Stimulated activated naive CD8-positive, alpha-beta T cell treated with anti-CD3 and anti-CD28 coated beads, Interleukin-15, Interleukin-2, amounts not matched to agents 100 ng/mL and 50 ng/mL, for 24 hours (primary cell): ENCODE measurements around the gene CUBN.
"Not testable (repeated sequence)": the region's sequence is repeated elsewhere in the genome, so short reads cannot be mapped to it uniquely, and the experiment has no call there.

ENCODE experiments used
- H3K27ac Mint-ChIP-seq: one replicate; pipeline ENCODE4 v1.8.0; 2021; ENCODE audit warnings: mild to moderate bottlenecking, mixed read lengths
- H3K27me3 Mint-ChIP-seq: one replicate; pipeline ENCODE4 v1.8.0; 2021; ENCODE audit warnings: mixed read lengths
- H3K36me3 Mint-ChIP-seq: one replicate; pipeline ENCODE4 v1.8.0; 2021; ENCODE audit warnings: low read depth, mixed read lengths
- H3K4me1 Mint-ChIP-seq: one replicate; pipeline ENCODE4 v1.8.0; 2021; ENCODE audit warnings: low read depth, mixed read lengths
- H3K4me3 Mint-ChIP-seq: one replicate; pipeline ENCODE4 v1.8.0; 2021; ENCODE audit warnings: mild to moderate bottlenecking, mixed read lengths
- H3K9me3 Mint-ChIP-seq: one replicate; pipeline ENCODE4 v1.8.0; 2021; ENCODE audit warnings: mixed read lengths

The CUBN gene

DNA sequence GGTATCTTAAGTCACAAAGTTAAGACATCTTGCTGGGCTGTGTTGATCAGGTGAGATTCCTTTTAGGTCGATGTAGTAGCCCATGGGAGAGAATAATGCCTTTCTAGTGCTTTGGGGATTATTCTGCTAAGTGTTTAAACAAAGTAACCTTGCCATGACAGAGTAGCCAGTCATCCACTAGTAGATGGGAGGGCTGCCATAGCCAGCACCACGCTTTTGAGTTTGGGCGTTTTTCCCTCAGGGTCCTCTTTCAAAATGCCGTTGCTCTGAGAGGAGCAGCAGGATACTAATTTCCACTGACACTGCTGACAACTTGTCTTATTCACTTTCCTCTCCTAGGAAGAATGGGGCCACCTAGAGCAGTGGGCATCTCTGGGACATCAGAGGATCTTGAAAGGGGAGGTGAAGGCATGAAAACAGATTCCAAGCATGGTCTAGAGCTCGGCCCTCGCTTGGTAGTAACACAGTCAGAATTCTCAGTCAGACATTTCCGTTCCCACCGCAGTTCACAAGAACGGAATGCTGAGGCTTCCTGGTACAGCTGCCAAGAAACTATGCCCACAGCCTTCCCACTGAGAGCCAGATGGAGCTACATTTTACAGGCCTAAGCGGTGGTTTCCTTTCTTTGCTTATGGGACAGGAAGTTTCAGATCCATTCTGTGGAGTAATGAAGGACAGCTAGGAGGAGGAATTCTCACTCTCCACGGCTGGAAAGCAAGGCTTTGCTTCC is 297.1 kb downstream of the CUBN start:
- Mint-ChIP-seq H3K4me1 (peaks cover 4% of the 10 kb centered on the region), H3K27ac (no peak overlapping the region), H3K36me3 (no peaks in the 10 kb centered on the region), H3K4me3 (no peak overlapping the region), H3K9me3 (no peaks in the 10 kb centered on the region), H3K27me3 (no peaks in the 10 kb centered on the region)

DNA sequence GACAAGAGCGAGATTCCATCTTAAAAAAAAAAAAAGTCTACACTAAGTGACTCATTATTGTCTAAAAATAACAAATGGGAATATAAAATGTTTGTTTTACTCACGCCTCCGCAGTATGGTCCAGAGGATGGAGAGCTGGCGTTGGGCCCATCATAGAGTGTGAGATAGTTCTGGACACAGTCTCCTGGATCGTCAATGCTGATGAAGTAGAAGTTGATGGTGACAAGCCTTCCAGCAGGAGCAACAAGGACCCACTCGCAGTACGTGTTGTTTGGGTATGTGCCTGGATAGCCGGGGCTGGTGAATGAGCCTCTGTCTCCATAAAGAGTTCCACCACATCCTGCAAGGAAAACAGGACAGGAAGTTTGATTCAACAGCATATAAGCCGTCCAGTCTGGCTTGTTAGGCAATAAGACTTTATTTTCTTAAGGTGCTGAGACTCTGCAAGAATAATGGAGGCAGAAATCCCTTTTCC is 300.9 kb downstream of the CUBN start:
- Mint-ChIP-seq H3K4me1 (no peaks in the 10 kb centered on the region), H3K27ac (no peak overlapping the region), H3K36me3 (no peaks in the 10 kb centered on the region), H3K4me3 (no peak overlapping the region), H3K27me3 (no peaks in the 10 kb centered on the region), H3K9me3 (no peaks in the 10 kb centered on the region)

- no peaks in the 10 kb centered on the region for H3K9me3 Mint-ChIP-seq
Observed at GRCh38 chr10:16828114-16828568, 301.5 kb downstream of the CUBN start.

DNA sequence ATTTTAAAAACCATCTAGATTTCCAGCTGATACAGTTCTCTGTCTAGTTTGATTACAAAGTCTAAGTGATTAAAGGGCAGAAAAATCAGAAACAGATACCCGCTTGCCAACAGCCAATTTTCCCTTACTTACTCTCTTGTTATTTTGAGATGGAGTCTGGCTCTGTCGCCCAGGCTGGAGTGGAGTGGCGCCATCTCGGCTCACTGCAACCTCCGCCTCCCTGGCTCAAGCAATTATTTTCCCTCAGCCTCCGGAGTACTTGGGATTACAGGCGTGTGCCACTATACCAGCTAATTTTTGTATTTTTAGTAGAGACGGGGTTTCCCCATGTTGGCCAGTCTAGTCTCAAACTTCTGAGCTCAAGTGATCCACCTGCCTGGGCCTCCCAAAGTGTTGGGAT is 302.1 kb downstream of the CUBN start:
- H3K9me3 Mint-ChIP-seq, H3K4me1 Mint-ChIP-seq, H3K4me3 Mint-ChIP-seq, H3K27me3 Mint-ChIP-seq, H3K36me3 Mint-ChIP-seq, H3K27ac Mint-ChIP-seq: not testable (repeated sequence)

More at GRCh38 chr10:16828114-16828568, 301.5 kb downstream of the CUBN start:
- H3K4me3 Mint-ChIP-seq: no peak overlapping the region
- H3K4me1 Mint-ChIP-seq: no peaks in the 10 kb centered on the region
- H3K27ac Mint-ChIP-seq: no peak overlapping the region
- peaks cover 4% of the 10 kb centered on the region for H3K36me3 Mint-ChIP-seq
- no peaks in the 10 kb centered on the region for H3K27me3 Mint-ChIP-seq

DNA sequence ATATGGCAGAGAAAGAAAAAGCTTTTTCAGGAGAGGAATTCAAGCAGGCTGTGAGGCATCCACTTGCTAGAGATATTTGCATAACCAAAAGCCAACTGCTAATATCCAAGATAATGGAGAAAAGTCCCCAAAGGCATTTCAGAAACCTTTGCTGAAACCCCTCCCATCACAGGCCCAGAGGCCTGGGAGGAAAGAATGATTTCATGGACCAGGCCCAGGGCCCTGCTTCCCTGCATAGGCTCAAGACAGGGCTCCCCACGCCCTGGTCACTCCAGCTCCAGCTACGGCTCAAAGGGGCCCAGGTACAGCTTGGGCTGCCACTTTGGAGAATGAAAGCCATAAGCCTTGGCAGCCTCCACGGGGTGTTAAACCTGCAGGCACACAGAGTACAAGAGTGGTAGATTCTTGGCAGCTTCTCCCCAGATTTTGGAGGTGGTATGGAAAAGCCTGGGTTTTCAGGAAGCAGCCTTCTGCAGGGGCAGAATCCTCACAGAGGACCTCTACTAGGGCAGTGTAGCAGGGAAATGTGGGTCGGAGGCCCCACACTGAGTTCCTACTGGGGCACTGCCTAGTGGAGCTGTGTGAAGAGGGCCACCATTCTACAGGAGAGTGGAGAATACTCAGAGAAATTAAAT is 306.8 kb downstream of the CUBN start:
- Mint-ChIP-seq H3K27ac (no peak overlapping the region), H3K4me1 (peaks cover 7% of the 10 kb centered on the region), H3K36me3 (peaks cover 18% of the 10 kb centered on the region), H3K27me3 (no peaks in the 10 kb centered on the region), H3K9me3 (peaks cover 15% of the 10 kb centered on the region), H3K4me3 (no peak overlapping the region)

DNA sequence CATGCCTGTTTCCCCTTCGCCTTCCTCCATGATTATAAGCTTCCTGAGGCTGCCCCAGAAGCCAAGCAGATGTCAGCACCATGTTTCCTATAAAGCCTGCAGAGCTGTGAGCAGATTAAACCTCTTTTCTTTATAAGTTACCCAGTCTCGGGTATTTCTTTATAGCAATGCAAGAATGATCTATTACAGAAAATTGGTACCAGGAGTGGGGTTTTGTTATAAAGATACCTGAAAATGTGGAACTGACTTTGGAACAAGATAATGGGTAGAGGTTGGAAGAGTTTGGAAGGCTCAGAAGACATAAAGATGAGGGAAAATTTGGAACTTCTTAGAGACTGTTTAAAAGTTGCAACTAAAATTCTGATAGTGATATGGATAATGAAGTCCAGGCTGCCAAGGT is 307.6 kb downstream of the CUBN start:
- Mint-ChIP-seq H3K36me3 (peaks cover 18% of the 10 kb centered on the region), H3K4me1 (peaks cover 14% of the 10 kb centered on the region)

GRCh38 chr10:16820421-16820820 is 309.2 kb downstream of the CUBN start:
- H3K27me3 Mint-ChIP-seq: no peaks in the 10 kb centered on the region
- H3K9me3 Mint-ChIP-seq: peaks cover 15% of the 10 kb centered on the region
- H3K4me1 Mint-ChIP-seq: peaks cover 28% of the 10 kb centered on the region
- peaks cover 22% of the 10 kb centered on the region for H3K36me3 Mint-ChIP-seq
- no peak overlapping the region for H3K27ac Mint-ChIP-seq
- H3K4me3 Mint-ChIP-seq: no peak overlapping the region

More for the DNA sequence above, 307.6 kb downstream of the CUBN start:
- Mint-ChIP-seq H3K27me3 (no peaks in the 10 kb centered on the region), H3K27ac (no peak overlapping the region), H3K4me3 (no peak overlapping the region), H3K9me3 (peaks cover 15% of the 10 kb centered on the region)

DNA sequence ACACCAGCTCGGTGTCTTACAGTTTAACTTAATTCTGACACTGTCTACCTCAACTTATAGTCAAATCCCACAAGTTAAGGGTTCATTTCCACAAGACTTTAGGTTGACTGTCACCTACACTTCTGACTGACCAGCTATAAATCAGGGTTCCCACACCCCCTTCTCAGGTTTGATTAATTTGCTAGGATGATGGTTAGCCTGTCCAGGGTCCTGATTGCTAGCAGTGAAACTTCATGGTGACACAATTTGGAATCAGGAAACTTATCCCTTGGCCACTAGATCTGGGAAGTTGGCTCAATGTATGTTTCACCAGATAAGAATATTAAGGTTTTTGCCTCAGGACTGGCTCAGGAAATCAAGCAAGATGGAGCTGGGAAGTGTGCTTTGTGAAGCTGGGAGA is 309.6 kb downstream of the CUBN start:
- Mint-ChIP-seq H3K4me3 (no peak overlapping the region), H3K9me3 (peaks cover 15% of the 10 kb centered on the region), H3K4me1 (peaks cover 32% of the 10 kb centered on the region), H3K27ac (no peak overlapping the region), H3K36me3 (peaks cover 26% of the 10 kb centered on the region), H3K27me3 (no peaks in the 10 kb centered on the region)

DNA sequence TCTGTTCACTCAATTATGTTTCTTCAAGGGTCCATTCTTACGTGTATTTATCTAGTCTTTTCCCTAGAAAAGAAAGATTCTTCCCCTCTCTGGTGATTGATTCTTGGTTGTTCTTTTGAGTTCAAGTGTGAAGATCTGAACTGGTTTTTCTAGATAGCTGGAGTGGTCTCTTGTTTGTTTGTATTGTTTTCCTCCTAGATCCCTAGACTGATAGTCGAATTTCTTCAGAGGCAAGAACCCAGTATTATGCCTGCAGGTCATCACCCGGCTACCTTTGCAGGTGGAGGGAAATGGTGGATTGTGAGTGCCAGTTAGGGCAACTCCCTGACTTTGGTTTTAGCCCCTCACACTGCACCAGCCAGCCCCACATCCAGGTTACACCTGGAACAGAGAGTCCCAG is 310.2 kb downstream of the CUBN start:
- Mint-ChIP-seq H3K27me3 (no peaks in the 10 kb centered on the region), H3K27ac (no peak overlapping the region), H3K9me3 (peaks cover 15% of the 10 kb centered on the region), H3K4me3 (no peak overlapping the region), H3K36me3 (peaks cover 28% of the 10 kb centered on the region), H3K4me1 (peaks cover 36% of the 10 kb centered on the region)

- H3K4me3 Mint-ChIP-seq: no peak overlapping the region
- no peak overlapping the region for H3K27ac Mint-ChIP-seq
- H3K36me3 Mint-ChIP-seq: peaks cover 28% of the 10 kb centered on the region
- peaks cover 36% of the 10 kb centered on the region for H3K4me1 Mint-ChIP-seq
- no peaks in the 10 kb centered on the region for H3K27me3 Mint-ChIP-seq
- peaks cover 15% of the 10 kb centered on the region for H3K9me3 Mint-ChIP-seq
Observed at GRCh38 chr10:16819026-16819425, 310.6 kb downstream of the CUBN start.

DNA sequence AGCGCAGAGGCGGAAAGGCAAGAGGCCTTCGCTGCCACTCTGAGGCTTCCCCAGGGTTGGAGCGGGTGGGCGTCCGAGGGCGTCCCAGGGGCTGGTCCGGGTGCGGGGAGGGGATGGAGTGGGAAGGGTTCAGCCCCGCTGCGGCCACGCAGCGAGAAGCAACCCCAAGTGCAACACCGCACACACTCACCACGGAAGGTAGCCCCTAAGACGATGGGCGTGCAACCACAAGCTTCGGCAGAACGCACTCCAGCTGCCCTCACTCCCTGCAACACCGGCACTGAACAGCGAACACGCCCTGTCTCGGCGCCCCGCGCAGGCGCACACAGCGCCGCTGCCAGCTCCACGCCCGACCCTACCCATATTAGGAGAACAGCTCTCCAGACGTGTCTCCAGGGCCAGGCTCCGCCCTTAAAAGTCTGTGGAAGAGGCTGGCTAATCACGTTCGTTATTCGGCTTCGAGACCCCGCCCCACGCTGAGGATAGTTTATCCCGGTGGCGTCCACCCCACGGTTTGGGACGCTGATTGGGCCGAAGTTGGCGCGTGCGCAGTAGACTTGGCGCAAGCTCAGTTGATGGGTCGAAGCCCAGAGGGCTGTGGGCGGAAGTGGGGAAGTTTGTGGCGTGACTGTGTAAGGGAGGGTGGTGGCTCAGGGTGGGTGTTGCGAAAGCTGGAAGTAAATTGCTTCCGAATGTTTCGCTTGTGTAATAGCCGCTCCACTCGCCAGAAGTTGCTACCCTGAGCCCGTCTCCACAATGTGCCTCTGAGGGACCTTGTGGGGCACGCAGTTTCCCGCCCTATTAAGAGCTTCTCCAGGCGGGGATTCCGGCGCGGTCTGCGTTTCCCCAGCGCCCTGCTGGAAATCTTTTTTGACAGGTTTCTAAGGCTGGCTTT is 312.2 kb downstream of the CUBN start, which contains the start of gene RSU1:
RSU1 (minus strand) TSS at position 300 of the 895 bp plus-strand sequence. CDS start 343 bp downstream, outside the sequence.
- peak within 1 kb of the TSS; percentile 93 for H3K27ac Mint-ChIP-seq
- H3K4me3 Mint-ChIP-seq: peak within 1 kb of the TSS; percentile 95
- peaks cover 13% of the 10 kb centered on the region for H3K9me3 Mint-ChIP-seq
- H3K36me3 Mint-ChIP-seq: peaks cover 23% of the 10 kb centered on the region
- H3K4me1 Mint-ChIP-seq: peaks cover 38% of the 10 kb centered on the region
- H3K27me3 Mint-ChIP-seq: no peaks in the 10 kb centered on the region

GRCh38 chr10:16816830-16817124 is 312.8 kb downstream of the CUBN start:
- Mint-ChIP-seq H3K4me1 (peaks cover 42% of the 10 kb centered on the region), H3K36me3 (peaks cover 19% of the 10 kb centered on the region), H3K9me3 (peaks cover 8% of the 10 kb centered on the region), H3K27ac (peak overlapping the region; percentile 93), H3K27me3 (no peaks in the 10 kb centered on the region), H3K4me3 (peak overlapping the region; percentile 95)

GRCh38 chr10:16816171-16816570 is 313.4 kb downstream of the CUBN start:
- Mint-ChIP-seq H3K36me3 (peaks cover 19% of the 10 kb centered on the region), H3K4me1 (peaks cover 48% of the 10 kb centered on the region), H3K9me3 (peaks cover 4% of the 10 kb centered on the region), H3K27me3 (no peaks in the 10 kb centered on the region), H3K27ac (peak overlapping the region; percentile 86), H3K4me3 (peak overlapping the region; percentile 95)

GRCh38 chr10:16814012-16814411 is 315.6 kb downstream of the CUBN start:
- Mint-ChIP-seq H3K9me3 (no peaks in the 10 kb centered on the region), H3K4me3 (no peak overlapping the region), H3K4me1 (peaks cover 49% of the 10 kb centered on the region), H3K36me3 (peaks cover 24% of the 10 kb centered on the region), H3K27ac (no peak overlapping the region), H3K27me3 (no peaks in the 10 kb centered on the region)

GRCh38 chr10:16812676-16813075 is 316.9 kb downstream of the CUBN start:
- no peaks in the 10 kb centered on the region for H3K9me3 Mint-ChIP-seq
- H3K4me1 Mint-ChIP-seq: peaks cover 41% of the 10 kb centered on the region
- H3K36me3 Mint-ChIP-seq: peaks cover 24% of the 10 kb centered on the region
- H3K27ac Mint-ChIP-seq: no peak overlapping the region
- H3K27me3 Mint-ChIP-seq: no peaks in the 10 kb centered on the region
- no peak overlapping the region for H3K4me3 Mint-ChIP-seq
